Stomach (tissue), 4 donors: Measurements from ENCODE around the gene RANBP3.

Source experiments
- CTCF ChIP-seq, 7 experiments: fragments of 450-650 bp in 4 of 7; fragments of 200-600 bp in 3 of 7; sonication (generic) in 3 of 7; IDR thresholded peaks; one replicate each; pipeline ENCODE4 v1.5.1; 2016 to 2019; ENCODE audit warnings: antibody characterized with exemption in 7 of 7, control low read depth in 2 of 7, mild to moderate bottlenecking in 1 of 7
- POLR2A ChIP-seq, 4 donors: fragments of 450-650 bp; IDR thresholded peaks; one replicate each; pipeline ENCODE4 v1.6.1; 2016; ENCODE audit warnings: antibody characterized with exemption in 4 of 4, control low read depth in 2 of 4, mild to moderate bottlenecking in 1 of 4, moderate library complexity in 1 of 4
- POLR2AphosphoS5 ChIP-seq, 3 donors: sonication (generic); formaldehyde crosslinking; IDR thresholded peaks; one replicate each; pipeline ENCODE4 v1.6.1; 2016; ENCODE audit warnings: antibody characterized with exemption in 3 of 3

- TF ChIP-seq CTCF (IDR thresholded peaks at IDR 0.05): no peak
- no peak for TF ChIP-seq POLR2A (IDR thresholded peaks at IDR 0.05)
- no peak for TF ChIP-seq POLR2AphosphoS5 (IDR thresholded peaks at IDR 0.05)
Observed at GRCh38 chr19:5953680-5954213, 24.2 kb downstream of the RANBP3 start.
